ENCODE data around the gene NLK. TPM values are rescaled to one million over a fixed set of nuclear protein-coding genes. Genes with fewer than 3 reads are reported as not detected.
A peak's percentile ranks its signal among the peaks of the same experiment; 100 is the strongest.
"Not testable (repeated sequence)": the region's sequence is repeated elsewhere in the genome, so short reads cannot be mapped to it uniquely, and the experiment has no call there.

Gene NLK
- total RNA-seq, 2 donors from 2014 or later: 15.5 to 30.1 TPM

- ATAC-seq: peak; percentile 82
- H3K9me3 ChIP-seq: not testable (repeated sequence)
- H3K4me3 ChIP-seq: peak overlapping the region; percentile 17 to 46
These were observed 191.7 kb downstream of the NLK start for GRCh38 chr17:28233872-28234856.

GRCh38 chr17:28235066-28235700 is 192.7 kb downstream of the NLK start:
- H3K4me1 ChIP-seq: peaks cover 66% of the 10 kb centered on the region
- TF ChIP-seq POLR2A (IDR thresholded peaks at IDR 0.05): peak; percentile 40 to 82 (median 79)
- peak in 5 of 7 experiments; percentile 12 to 61 (median 42) for TF ChIP-seq CTCF (IDR thresholded peaks at IDR 0.05)
- ATAC-seq; H3K36me3 ChIP-seq (replicated peaks in 1 of 2; ENCODE audit: insufficient read depth in 1 of 2, low read depth in 2 of 2); H3K4me3 ChIP-seq; intact Hi-C loops (cut with DNase I); H3K9me3 ChIP-seq; H3K27me3 ChIP-seq: not testable (repeated sequence)
- 43 to 53% methylated on average over 10 to 12 of the region's 12 CpGs for WGBS, 2 donors
- peak overlapping the region; percentile 96 to 100 (median 98) for H3K27ac ChIP-seq
- peak; percentile 75 to 85 (median 80) for DNase-seq

More at GRCh38 chr17:28233872-28234856, 191.7 kb downstream of the NLK start:
- 15 to 18% methylated on average over 22 of the region's 22 CpGs for WGBS, 2 donors
- H3K27ac ChIP-seq: peak overlapping the region; percentile 96 to 100 (median 98)
- H3K36me3 ChIP-seq (replicated peaks in 1 of 2; ENCODE audit: insufficient read depth in 1 of 2, low read depth in 2 of 2); H3K27me3 ChIP-seq; intact Hi-C loops (cut with DNase I): not testable (repeated sequence)
- DNase-seq: peak; percentile 94 to 97 (median 96)
- TF ChIP-seq POLR2A (IDR thresholded peaks at IDR 0.05) (peak; percentile 82 to 93 (median 93)), CTCF (IDR thresholded peaks at IDR 0.05) (peak in 4 of 7 experiments; percentile 8 to 29 (median 20))
- H3K4me1 ChIP-seq: peaks cover 66% of the 10 kb centered on the region

- Histone ChIP-seq H3K27ac (peak overlapping the region; percentile 96 to 100 (median 98)), H3K4me1 (peaks cover 69% of the 10 kb centered on the region)
- ATAC-seq; DNase-seq; H3K27me3 ChIP-seq; H3K4me3 ChIP-seq; H3K9me3 ChIP-seq; H3K36me3 ChIP-seq (replicated peaks in 1 of 2; ENCODE audit: insufficient read depth in 1 of 2, low read depth in 2 of 2); intact Hi-C loops (cut with DNase I): not testable (repeated sequence)
- 28 to 34% methylated on average over 13 of the region's 13 CpGs for WGBS, 2 donors
These were observed 193.7 kb downstream of the NLK start for GRCh38 chr17:28236033-28236653.

DNA sequence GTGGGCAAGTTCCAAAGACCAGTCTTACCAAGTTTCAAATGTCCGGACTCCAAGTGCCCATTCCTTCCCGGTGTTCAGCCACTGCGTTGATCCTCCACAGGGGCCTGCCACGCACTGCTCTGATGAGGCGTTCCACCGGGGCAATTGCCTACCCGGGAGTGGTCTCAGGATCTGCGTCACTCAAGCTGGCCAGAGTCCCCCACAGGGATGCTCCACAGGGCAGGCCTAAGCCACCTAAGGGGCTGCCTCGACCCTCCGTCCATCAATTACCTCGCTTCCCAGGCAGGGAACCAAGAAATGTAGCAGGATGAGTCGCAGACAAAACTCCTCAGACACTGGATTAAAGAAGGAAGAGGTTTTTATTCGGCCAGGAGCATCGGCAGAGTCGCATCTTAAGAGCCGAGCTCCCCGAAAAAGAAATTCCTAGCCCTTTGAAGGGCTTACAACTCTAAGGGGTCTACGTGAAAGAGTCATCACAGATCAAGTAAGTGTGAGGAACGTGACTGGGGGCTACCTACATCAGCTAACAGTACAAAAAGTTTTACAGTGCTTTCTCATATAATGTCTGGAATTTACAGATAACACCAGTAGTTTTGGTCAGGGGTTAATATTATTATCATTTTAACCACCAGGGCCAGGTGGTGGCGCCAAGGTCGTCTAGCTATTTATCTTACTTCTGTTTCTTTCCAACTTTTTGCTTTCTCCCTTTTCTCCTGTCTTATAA is 196.2 kb downstream of the NLK start:
- peak in 3 of 7 experiments; percentile 10 to 26 (median 21) for TF ChIP-seq CTCF (IDR thresholded peaks at IDR 0.05)
- Histone ChIP-seq H3K27ac (peak overlapping the region in 3 of 4 donors; percentile 77 to 98 (median 82)), H3K4me1 (peaks cover 95% of the 10 kb centered on the region)
- H3K27me3 ChIP-seq; DNase-seq; H3K36me3 ChIP-seq (replicated peaks in 1 of 2; ENCODE audit: insufficient read depth in 1 of 2, low read depth in 2 of 2); intact Hi-C loops (cut with DNase I); ATAC-seq; H3K9me3 ChIP-seq; H3K4me3 ChIP-seq: not testable (repeated sequence)
- WGBS, 2 donors: 39 to 49% methylated on average over 13 to 21 of the region's 21 CpGs

Measured in body of pancreas (tissue), 4 donors.